HepG2 (cell line): ENCODE data around the gene IQGAP2. TPM values are rescaled to one million over a fixed set of nuclear protein-coding genes. Genes with fewer than 3 reads are reported as not detected.

Experiments
- ARID3A ChIP-seq: IDR thresholded peaks from 2 replicates; pipeline ENCODE4 v1.6.1; 2012; ENCODE audit warnings: low read depth, low read length, improper control_type of control experiment
- ATF4 ChIP-seq, 2 experiments: fragments of 450-650 bp in 1 of 2; sonication (generic) in 1 of 2; formaldehyde crosslinking; IDR thresholded peaks; 2 replicates each; pipeline versions ENCODE4 v1.5.0 to v1.8.0; 2020 to 2022; ENCODE audit warnings: mild to moderate bottlenecking in 1 of 2, missing genetic modification reagents in 1 of 2
- BCL6 ChIP-seq: IDR thresholded peaks from 2 replicates; pipeline ENCODE4 v1.6.1; 2016; ENCODE audit warnings: missing genetic modification reagents, missing compliant biosample characterization
- ESRRA ChIP-seq: sonication (generic); formaldehyde crosslinking; IDR thresholded peaks from 2 replicates; pipeline ENCODE4 v1.5.1; 2020; ENCODE audit warnings: mild to moderate bottlenecking, low read depth, missing genetic modification reagents
- FOSL2 ChIP-seq: sonication (generic); formaldehyde crosslinking; IDR thresholded peaks from 2 replicates; pipeline ENCODE4 v1.4.0; 2020; ENCODE audit warnings: missing genetic modification reagents
- FOXP1 ChIP-seq, 2 experiments: fragments of 450-650 bp in 1 of 2; IDR thresholded peaks; 2 replicates each; pipeline ENCODE4 v1.6.1; 2017 to 2018; ENCODE audit warnings: antibody characterized with exemption in 1 of 2
- GATAD2A ChIP-seq: IDR thresholded peaks from 2 replicates; pipeline ENCODE4 v1.6.1; 2016
- KDM1A ChIP-seq: IDR thresholded peaks from 2 replicates; pipeline ENCODE4 v1.6.1; 2016; ENCODE audit warnings: missing compliant biosample characterization
- LRRFIP1 ChIP-seq: sonication (generic); formaldehyde crosslinking; conservative IDR thresholded peaks from 2 replicates; pipeline ENCODE4 v1.4.0; 2020; ENCODE audit warnings: missing genetic modification reagents
- NFIC ChIP-seq: IDR thresholded peaks from 2 replicates; pipeline ENCODE4 v1.6.1; 2012; ENCODE audit warnings: mild to moderate bottlenecking, low read length, inconsistent platforms
- NR2F2 ChIP-seq: IDR thresholded peaks from 2 replicates; pipeline ENCODE4 v1.6.1; 2012; ENCODE audit warnings: low read depth, inconsistent platforms, borderline replicate concordance
- REST ChIP-seq, 2 experiments: IDR thresholded peaks; 2 replicates each; pipeline ENCODE4 v1.6.1; 2011 to 2012; ENCODE audit warnings: low read length in 2 of 2, borderline replicate concordance in 1 of 2, low read depth in 1 of 2, mild to moderate bottlenecking in 1 of 2, moderate library complexity in 1 of 2
- SALL1 ChIP-seq: sonication (generic); formaldehyde crosslinking; IDR thresholded peaks from 2 replicates; pipeline ENCODE4 v1.8.0; 2022; ENCODE audit warnings: mild to moderate bottlenecking, missing genetic modification reagents
- TFDP1 ChIP-seq: IDR thresholded peaks from 2 replicates; pipeline ENCODE4 v1.6.1; 2016; ENCODE audit warnings: missing compliant biosample characterization, missing genetic modification reagents, borderline replicate concordance
- ZFAT ChIP-seq: sonication (generic); formaldehyde crosslinking; conservative IDR thresholded peaks from 2 replicates; pipeline ENCODE4 v1.8.1; 2023; ENCODE audit warnings: missing genetic modification reagents, inconsistent platforms
- ZMYM3 ChIP-seq: sonication (generic); formaldehyde crosslinking; IDR thresholded peaks from 2 replicates; pipeline ENCODE4 v1.5.1; 2020; ENCODE audit warnings: mild to moderate bottlenecking, missing genetic modification reagents
- ZNF143 ChIP-seq: sonication (generic); formaldehyde crosslinking; IDR thresholded peaks from 2 replicates; pipeline ENCODE4 v1.4.0; 2020; ENCODE audit warnings: missing genetic modification reagents
- ZNF292 ChIP-seq: sonication (generic); formaldehyde crosslinking; IDR thresholded peaks from 2 replicates; pipeline ENCODE4 v1.8.1; 2022; ENCODE audit warnings: mild to moderate bottlenecking, low read depth, missing genetic modification reagents, borderline replicate concordance
- ZNF30 ChIP-seq: sonication (generic); formaldehyde crosslinking; IDR thresholded peaks from 2 replicates; pipeline ENCODE4 v1.5.0; 2020; ENCODE audit warnings: mild to moderate bottlenecking, missing genetic modification reagents
- ZSCAN31 ChIP-seq: sonication (generic); formaldehyde crosslinking; IDR thresholded peaks from 2 replicates; pipeline ENCODE4 v1.5.0; 2020; ENCODE audit warnings: low read depth, mild to moderate bottlenecking, missing genetic modification reagents
- polyA plus RNA-seq, 8 experiments: library from polyadenylated mRNA; depleted of rRNA in 3 of 8; stranded (reverse) in 7 of 8; unstranded in 1 of 8; fragments of >200 nt; fragmentation: Illumina TruSeq in 4 of 8; extraction: Trizol in 4 of 8; gene quantifications; 2 replicates each; pipeline versions ENCODE4 v1.2.1 to v1.2.3, GENCODE V29; 2011 to 2016; ENCODE audit warnings: low read depth in 4 of 8, missing spikeins in 1 of 8, mixed read lengths in 1 of 8; ENCODE audit not compliant: insufficient read depth in 1 of 8
- total RNA-seq, 5 experiments: library from RNA; depleted of rRNA; stranded (reverse); fragments of >200 nt; fragmentation: Illumina TruSeq; extraction: Trizol; gene quantifications; 2 replicates each; pipeline ENCODE4 v1.2.3, GENCODE V29; 2016; ENCODE audit warnings: low read depth in 1 of 5

The IQGAP2 gene
- total and polyA plus RNA-seq, 2 of the 13 experiments (the other 11 are each of a cell fraction or from before 2014, with no cell fraction given): 35.2 to 83.3 TPM

GRCh38 chr5:76472335-76473008 is 69.4 kb downstream of the IQGAP2 start (continued):
- TF ChIP-seq REST (IDR thresholded peaks at IDR 0.05; ENCODE audit: borderline replicate concordance in 1 of 2, low read depth in 1 of 2, low read length in 2 of 2) (0 out of 4 replicates have a peak, but pooled peaks of 1 of the 2 experiments have one; percentile 41), ZNF143 (CRISPR knock-in tag) (0 out of 2 replicates have a peak, but pooled peaks have one; percentile 9), NR2F2 (peak; percentile 58; the same call in 1 of the 2 replicates), ZSCAN31 (CRISPR knock-in tag) (no peak), LRRFIP1 (CRISPR knock-in tag) (no peak), ARID3A (peak; percentile 82), KDM1A (CRISPR knock-in tag) (peak; percentile 91), ZNF292 (CRISPR knock-in tag) (0 out of 2 replicates have a peak, but pooled peaks have one; percentile 35), GATAD2A (CRISPR knock-in tag) (peak; percentile 70; the same call in 1 of the 2 replicates), BCL6 (CRISPR knock-in tag) (peak; percentile 45; the same call in 1 of the 2 replicates), ZMYM3 (CRISPR knock-in tag) (peak; percentile 93), FOSL2 (CRISPR knock-in tag) (peak; percentile 23), ESRRA (no peak), ATF4 (CRISPR knock-in tag; IDR thresholded peaks at IDR 0.05) (0 out of 4 replicates have a peak, but pooled peaks of 1 of the 2 experiments have one; percentile 7), FOXP1 (IDR thresholded peaks at IDR 0.05) (no peak), FOXP1 (CRISPR knock-in tag; IDR thresholded peaks at IDR 0.05) (peak; percentile 13; the same call in 1 of the 2 replicates), ZFAT (CRISPR knock-in tag) (no peak), SALL1 (CRISPR knock-in tag) (peak; percentile 47), ZNF30 (CRISPR knock-in tag) (no peak), NFIC (peak; percentile 90), TFDP1 (CRISPR knock-in tag) (no peak)
